Vagina (tissue), 2 donors: Measurements from ENCODE around the gene GIGYF1.

Experiments used
- CTCF ChIP-seq, 3 experiments: fragments of 450-650 bp in 2 of 3; fragments of 200-600 bp in 1 of 3; sonication (generic) in 1 of 3; IDR thresholded peaks; one replicate each; pipeline ENCODE4 v1.5.1; 2017 to 2019; ENCODE audit warnings: antibody characterized with exemption in 3 of 3, mild to moderate bottlenecking in 2 of 3, moderate library complexity in 2 of 3
- POLR2AphosphoS5 ChIP-seq, 2 donors: sonication (generic); formaldehyde crosslinking; IDR thresholded peaks; one replicate each; pipeline ENCODE4 v1.9.0; 2017; ENCODE audit warnings: antibody characterized with exemption in 2 of 2, mild to moderate bottlenecking in 2 of 2, low read depth in 1 of 2; ENCODE audit not compliant: insufficient read depth in 1 of 2

DNA sequence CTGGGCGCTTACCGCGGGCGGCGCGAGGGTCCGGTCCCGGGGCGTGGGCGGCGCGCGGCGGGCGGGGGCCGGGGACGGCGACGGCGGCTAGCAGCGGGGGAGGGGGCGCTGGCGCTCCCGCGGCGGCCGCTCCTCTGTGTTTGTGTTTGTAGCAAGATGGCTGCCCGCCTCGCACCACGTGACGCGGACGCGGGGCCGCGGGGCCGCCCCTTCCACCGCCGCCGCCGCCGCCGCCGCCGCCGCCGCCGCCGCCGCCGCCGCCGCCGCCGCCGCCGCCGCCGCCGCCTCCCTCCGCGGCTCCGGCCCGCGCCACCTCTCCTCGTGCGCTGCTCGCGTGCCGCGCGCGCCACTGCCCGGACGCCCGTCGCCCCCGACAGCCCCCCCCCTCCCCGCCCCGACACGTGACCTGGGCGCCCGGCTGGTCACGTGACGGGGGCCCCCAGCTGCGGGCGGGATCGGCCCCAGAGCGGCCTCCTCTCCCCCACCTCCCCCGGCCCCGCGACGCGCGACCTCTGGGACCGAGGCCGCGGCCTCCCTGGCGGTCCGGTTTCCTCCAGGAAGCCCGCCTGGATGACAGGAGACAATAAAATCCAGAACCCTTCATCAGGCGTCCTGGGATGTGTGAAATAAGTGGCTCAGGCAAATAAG, at the start of gene GIGYF1:
- TF ChIP-seq CTCF (IDR thresholded peaks at IDR 0.05) (no peak), POLR2AphosphoS5 (IDR thresholded peaks at IDR 0.05; ENCODE audit: insufficient read depth in 1 of 2, low read depth in 1 of 2) (no peak)
